WTC11 (cell line): Measurements from ENCODE around the gene ARHGAP8. TPM values are rescaled to one million over a fixed set of nuclear protein-coding genes. Genes with fewer than 3 reads are reported as not detected.
A peak's percentile ranks its signal among the peaks of the same experiment; 100 is the strongest.

Experiments used
- ATAC-seq: fragments of 200-7000 bp; cut with Tn5 transposase; 2 replicates; pipeline ENCODE4 v1.10.0; 2021; ENCODE audit warnings: mild to moderate bottlenecking, moderate library complexity
- CTCF ChIA-PET: fragments of 300-600 bp; sonication (Branson Sonifier 250); formaldehyde crosslinking; loops from one replicate; lab custom pipeline; 2021; ENCODE audit warnings: antibody characterized with exemption; lab: Charles Lee
- POLR2A ChIA-PET: fragments of 350-600 bp; sonication (Branson Sonifier 250); formaldehyde crosslinking; loops from one replicate; lab custom pipeline; 2021; ENCODE audit warnings: antibody characterized with exemption; lab: Charles Lee
- DNase-seq: peaks from one replicate; pipeline ENCODE4 v3.0.0; 2021; ENCODE audit warnings: low spot score
- H3K27ac Mint-ChIP-seq: 2 replicates; pipeline ENCODE4 v1.8.0; 2021; ENCODE audit warnings: mixed read lengths
- H3K27me3 Mint-ChIP-seq: 2 replicates; pipeline ENCODE4 v1.8.0; 2021; ENCODE audit warnings: low read depth, mild to moderate bottlenecking, moderate library complexity, mixed read lengths
- H3K36me3 Mint-ChIP-seq: 2 replicates; pipeline ENCODE4 v1.8.0; 2021; ENCODE audit warnings: mixed read lengths
- H3K4me1 Mint-ChIP-seq: 2 replicates; pipeline ENCODE4 v1.8.0; 2022; ENCODE audit warnings: mixed read lengths
- H3K4me3 Mint-ChIP-seq: 2 replicates; pipeline ENCODE4 v1.8.0; 2021; ENCODE audit warnings: mild to moderate bottlenecking, moderate library complexity, mixed read lengths
- H3K9me3 Mint-ChIP-seq: 2 replicates; pipeline ENCODE4 v1.8.0; 2021; ENCODE audit warnings: mixed read lengths
- ATF1 ChIP-seq: sonication (generic); formaldehyde crosslinking; IDR thresholded peaks from 2 replicates; pipeline ENCODE4 v1.8.1; 2023; ENCODE audit warnings: mild to moderate bottlenecking, moderate library complexity, missing genetic modification reagents
- EMX1 ChIP-seq: fragments of 250-450 bp; sonication (Bioruptor Pico); IDR thresholded peaks from 2 replicates; pipeline ENCODE4 v1.8.0; 2021; ENCODE audit warnings: mild to moderate bottlenecking
- FOXP1 ChIP-seq: sonication (generic); formaldehyde crosslinking; IDR thresholded peaks from 2 replicates; pipeline ENCODE4 v1.8.0; 2022; ENCODE audit warnings: missing genetic modification reagents, mild to moderate bottlenecking, moderate library complexity, borderline replicate concordance
- HMGA2 ChIP-seq: fragments of 250-450 bp; sonication (Bioruptor Pico); IDR thresholded peaks from 2 replicates; pipeline ENCODE4 v1.4.0; 2021; ENCODE audit warnings: mild to moderate bottlenecking, moderate library complexity
- JUN ChIP-seq: sonication (generic); formaldehyde crosslinking; IDR thresholded peaks from 2 replicates; pipeline ENCODE4 v1.8.0; 2023; ENCODE audit warnings: mild to moderate bottlenecking, missing genetic modification reagents
- PRRX2 ChIP-seq: fragments of 250-450 bp; sonication (Bioruptor Pico); IDR thresholded peaks from 2 replicates; pipeline ENCODE4 v1.8.0; 2021; ENCODE audit warnings: mild to moderate bottlenecking
- RORB ChIP-seq: fragments of 250-450 bp; sonication (Bioruptor Pico); IDR thresholded peaks from 2 replicates; pipeline ENCODE4 v1.9.0; 2021; ENCODE audit warnings: mild to moderate bottlenecking
- SMAD3 ChIP-seq: sonication (generic); formaldehyde crosslinking; IDR thresholded peaks from 2 replicates; pipeline ENCODE4 v1.8.0; 2022; ENCODE audit warnings: missing genetic modification reagents, mild to moderate bottlenecking, borderline replicate concordance
- SP1 ChIP-seq: sonication (generic); formaldehyde crosslinking; conservative IDR thresholded peaks from 2 replicates; pipeline ENCODE4 v1.8.1; 2022; ENCODE audit warnings: missing genetic modification reagents
- TEAD1 ChIP-seq: sonication (generic); formaldehyde crosslinking; IDR thresholded peaks from 2 replicates; pipeline ENCODE4 v1.8.0; 2022; ENCODE audit warnings: mild to moderate bottlenecking, missing genetic modification reagents
- TEAD4 ChIP-seq: sonication (generic); formaldehyde crosslinking; IDR thresholded peaks from 2 replicates; pipeline ENCODE4 v1.8.0; 2022; ENCODE audit warnings: mild to moderate bottlenecking, missing genetic modification reagents
- ZBTB21 ChIP-seq: sonication (generic); formaldehyde crosslinking; IDR thresholded peaks from 2 replicates; pipeline ENCODE4 v1.8.1; 2023; ENCODE audit warnings: mild to moderate bottlenecking, missing genetic modification reagents, borderline replicate concordance
- ZNF671 ChIP-seq: fragments of 250-450 bp; sonication (Bioruptor Pico); IDR thresholded peaks from 2 replicates; pipeline ENCODE4 v1.8.0; 2021; ENCODE audit warnings: mild to moderate bottlenecking
- total RNA-seq: library from RNA; stranded (reverse); gene quantifications from 3 replicates; pipeline ENCODE4 v1.2.3, GENCODE V29; 2021
- TF ChIP-seq, protein P1 (sequence below): sonication (generic); formaldehyde crosslinking; IDR thresholded peaks from 2 replicates; pipeline ENCODE4 v1.8.1; 2022; ENCODE audit warnings: low read depth, mild to moderate bottlenecking, moderate library complexity, missing genetic modification reagents, borderline replicate concordance
- TF ChIP-seq, protein P2 (sequence below): sonication (generic); formaldehyde crosslinking; IDR thresholded peaks from 2 replicates; pipeline ENCODE4 v1.8.1; 2022; ENCODE audit warnings: missing genetic modification reagents, borderline replicate concordance
- TF ChIP-seq, protein P3 (sequence below): sonication (generic); formaldehyde crosslinking; IDR thresholded peaks from 2 replicates; pipeline ENCODE4 v1.8.0; 2023; ENCODE audit warnings: missing genetic modification reagents, mild to moderate bottlenecking, borderline replicate concordance
- TF ChIP-seq, protein P4 (sequence below): sonication (generic); formaldehyde crosslinking; IDR thresholded peaks from 2 replicates; pipeline ENCODE4 v1.8.0; 2022; ENCODE audit warnings: mild to moderate bottlenecking, missing genetic modification reagents
- TF ChIP-seq, protein P5 (sequence below): sonication (generic); formaldehyde crosslinking; IDR thresholded peaks from 2 replicates; pipeline ENCODE4 v1.8.1; 2022; ENCODE audit warnings: mild to moderate bottlenecking, moderate library complexity, missing genetic modification reagents
- TF ChIP-seq, protein P6 (sequence below): fragments of 250-450 bp; sonication (Bioruptor Pico); IDR thresholded peaks from 2 replicates; pipeline ENCODE4 v1.8.0; 2021; ENCODE audit warnings: mild to moderate bottlenecking
- TF ChIP-seq, protein P7 (sequence below): sonication (generic); formaldehyde crosslinking; IDR thresholded peaks from 2 replicates; pipeline ENCODE4 v1.8.1; 2022; ENCODE audit warnings: low read depth, missing genetic modification reagents, borderline replicate concordance
- TF ChIP-seq, protein P8 (sequence below): sonication (generic); formaldehyde crosslinking; IDR thresholded peaks from 2 replicates; pipeline ENCODE4 v1.8.0; 2022; ENCODE audit warnings: mild to moderate bottlenecking, missing genetic modification reagents

The ARHGAP8 gene
- total RNA-seq, 1 experiment from 2014 or later, result 61.4 TPM

DNA sequence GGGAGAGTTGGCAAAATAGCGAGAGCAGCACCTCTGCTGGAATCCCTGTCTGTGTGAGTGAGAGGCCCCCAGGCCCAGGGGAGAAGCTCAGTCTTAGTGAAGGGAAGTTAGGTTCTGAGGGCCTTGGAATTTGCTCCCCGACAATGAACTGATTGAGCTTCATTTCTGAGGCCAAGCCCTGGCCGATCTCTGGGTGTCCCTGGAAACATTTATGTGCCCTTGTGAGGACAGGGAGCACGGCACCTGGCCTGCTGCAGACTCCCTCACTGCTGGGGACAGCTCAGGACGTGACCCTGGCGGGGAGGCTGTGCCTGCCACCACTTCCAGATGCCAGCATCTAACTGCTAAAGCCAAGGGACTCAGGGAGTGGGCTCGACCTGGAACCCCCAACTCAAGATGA lies 52.0 kb downstream of the ARHGAP8 start (continued):
- no peak for TF ChIP-seq SMAD3
- no peak for TF ChIP-seq FOXP1 (CRISPR knock-in tag)

DNA sequence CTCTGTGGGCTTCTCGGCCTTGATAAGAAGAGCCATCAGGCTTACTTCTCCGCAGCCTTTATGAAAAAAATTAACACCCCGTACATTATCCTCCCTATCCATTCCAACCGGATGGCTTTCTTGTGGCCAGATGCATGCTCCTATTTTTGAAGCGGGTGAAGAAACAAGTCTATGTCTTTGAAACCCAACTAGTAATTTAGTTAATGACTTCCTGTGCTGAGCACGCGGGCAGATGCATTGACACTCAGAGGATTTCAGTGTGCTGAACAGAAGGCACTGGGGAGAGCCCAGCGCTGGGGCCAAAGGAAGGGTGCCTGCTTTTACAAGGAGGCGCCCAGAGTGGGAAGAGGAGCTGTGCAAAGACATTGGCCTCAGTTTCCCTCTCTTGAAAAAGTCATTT lies 53.3 kb downstream of the ARHGAP8 start:
- no peaks in the 10 kb centered on the region for H3K27me3 Mint-ChIP-seq
- no peaks in the 10 kb centered on the region for H3K9me3 Mint-ChIP-seq
- peaks cover 14% of the 10 kb centered on the region for H3K36me3 Mint-ChIP-seq
- DNase-seq (no peak), ATAC-seq (no peak)
- no peak overlapping the region for H3K4me3 Mint-ChIP-seq
- ChIA-PET CTCF (no interaction called here), POLR2A (interaction anchor here (0.6 kb wide), 1 partner anchor 87 kb away, joined by 3 read pairs; no protein-coding TSS in a partner anchor)
- H3K4me1 Mint-ChIP-seq, result peaks cover 24% of the 10 kb centered on the region
- TF ChIP-seq, protein P1, sequence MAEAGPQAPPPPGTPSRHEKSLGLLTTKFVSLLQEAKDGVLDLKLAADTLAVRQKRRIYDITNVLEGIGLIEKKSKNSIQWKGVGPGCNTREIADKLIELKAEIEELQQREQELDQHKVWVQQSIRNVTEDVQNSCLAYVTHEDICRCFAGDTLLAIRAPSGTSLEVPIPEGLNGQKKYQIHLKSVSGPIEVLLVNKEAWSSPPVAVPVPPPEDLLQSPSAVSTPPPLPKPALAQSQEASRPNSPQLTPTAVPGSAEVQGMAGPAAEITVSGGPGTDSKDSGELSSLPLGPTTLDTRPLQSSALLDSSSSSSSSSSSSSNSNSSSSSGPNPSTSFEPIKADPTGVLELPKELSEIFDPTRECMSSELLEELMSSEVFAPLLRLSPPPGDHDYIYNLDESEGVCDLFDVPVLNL, result no peak
- TF ChIP-seq, protein P2, sequence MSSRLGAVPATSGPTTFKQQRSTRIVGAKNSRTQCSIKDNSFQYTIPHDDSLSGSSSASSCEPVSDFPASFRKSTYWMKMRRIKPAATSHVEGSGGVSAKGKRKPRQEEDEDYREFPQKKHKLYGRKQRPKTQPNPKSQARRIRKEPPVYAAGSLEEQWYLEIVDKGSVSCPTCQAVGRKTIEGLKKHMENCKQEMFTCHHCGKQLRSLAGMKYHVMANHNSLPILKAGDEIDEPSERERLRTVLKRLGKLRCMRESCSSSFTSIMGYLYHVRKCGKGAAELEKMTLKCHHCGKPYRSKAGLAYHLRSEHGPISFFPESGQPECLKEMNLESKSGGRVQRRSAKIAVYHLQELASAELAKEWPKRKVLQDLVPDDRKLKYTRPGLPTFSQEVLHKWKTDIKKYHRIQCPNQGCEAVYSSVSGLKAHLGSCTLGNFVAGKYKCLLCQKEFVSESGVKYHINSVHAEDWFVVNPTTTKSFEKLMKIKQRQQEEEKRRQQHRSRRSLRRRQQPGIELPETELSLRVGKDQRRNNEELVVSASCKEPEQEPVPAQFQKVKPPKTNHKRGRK, result no peak
- no peak for TF ChIP-seq TEAD4 (CRISPR knock-in tag)
- no peak for TF ChIP-seq SP1 (CRISPR knock-in tag)
- no peak for TF ChIP-seq ZBTB21 (CRISPR knock-in tag)
- TF ChIP-seq HMGA2 (CRISPR knock-in tag), result no peak
- TF ChIP-seq ATF1 (CRISPR knock-in tag), result no peak
- no peak for TF ChIP-seq PRRX2 (CRISPR knock-in tag)
- TF ChIP-seq EMX1, result no peak
- TF ChIP-seq, protein P3, sequence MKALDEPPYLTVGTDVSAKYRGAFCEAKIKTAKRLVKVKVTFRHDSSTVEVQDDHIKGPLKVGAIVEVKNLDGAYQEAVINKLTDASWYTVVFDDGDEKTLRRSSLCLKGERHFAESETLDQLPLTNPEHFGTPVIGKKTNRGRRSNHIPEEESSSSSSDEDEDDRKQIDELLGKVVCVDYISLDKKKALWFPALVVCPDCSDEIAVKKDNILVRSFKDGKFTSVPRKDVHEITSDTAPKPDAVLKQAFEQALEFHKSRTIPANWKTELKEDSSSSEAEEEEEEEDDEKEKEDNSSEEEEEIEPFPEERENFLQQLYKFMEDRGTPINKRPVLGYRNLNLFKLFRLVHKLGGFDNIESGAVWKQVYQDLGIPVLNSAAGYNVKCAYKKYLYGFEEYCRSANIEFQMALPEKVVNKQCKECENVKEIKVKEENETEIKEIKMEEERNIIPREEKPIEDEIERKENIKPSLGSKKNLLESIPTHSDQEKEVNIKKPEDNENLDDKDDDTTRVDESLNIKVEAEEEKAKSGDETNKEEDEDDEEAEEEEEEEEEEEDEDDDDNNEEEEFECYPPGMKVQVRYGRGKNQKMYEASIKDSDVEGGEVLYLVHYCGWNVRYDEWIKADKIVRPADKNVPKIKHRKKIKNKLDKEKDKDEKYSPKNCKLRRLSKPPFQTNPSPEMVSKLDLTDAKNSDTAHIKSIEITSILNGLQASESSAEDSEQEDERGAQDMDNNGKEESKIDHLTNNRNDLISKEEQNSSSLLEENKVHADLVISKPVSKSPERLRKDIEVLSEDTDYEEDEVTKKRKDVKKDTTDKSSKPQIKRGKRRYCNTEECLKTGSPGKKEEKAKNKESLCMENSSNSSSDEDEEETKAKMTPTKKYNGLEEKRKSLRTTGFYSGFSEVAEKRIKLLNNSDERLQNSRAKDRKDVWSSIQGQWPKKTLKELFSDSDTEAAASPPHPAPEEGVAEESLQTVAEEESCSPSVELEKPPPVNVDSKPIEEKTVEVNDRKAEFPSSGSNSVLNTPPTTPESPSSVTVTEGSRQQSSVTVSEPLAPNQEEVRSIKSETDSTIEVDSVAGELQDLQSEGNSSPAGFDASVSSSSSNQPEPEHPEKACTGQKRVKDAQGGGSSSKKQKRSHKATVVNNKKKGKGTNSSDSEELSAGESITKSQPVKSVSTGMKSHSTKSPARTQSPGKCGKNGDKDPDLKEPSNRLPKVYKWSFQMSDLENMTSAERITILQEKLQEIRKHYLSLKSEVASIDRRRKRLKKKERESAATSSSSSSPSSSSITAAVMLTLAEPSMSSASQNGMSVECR (CRISPR knock-in tag), result no peak
- TF ChIP-seq, all 79 proteins: peak for 0
- no peak overlapping the region for H3K27ac Mint-ChIP-seq

DNA sequence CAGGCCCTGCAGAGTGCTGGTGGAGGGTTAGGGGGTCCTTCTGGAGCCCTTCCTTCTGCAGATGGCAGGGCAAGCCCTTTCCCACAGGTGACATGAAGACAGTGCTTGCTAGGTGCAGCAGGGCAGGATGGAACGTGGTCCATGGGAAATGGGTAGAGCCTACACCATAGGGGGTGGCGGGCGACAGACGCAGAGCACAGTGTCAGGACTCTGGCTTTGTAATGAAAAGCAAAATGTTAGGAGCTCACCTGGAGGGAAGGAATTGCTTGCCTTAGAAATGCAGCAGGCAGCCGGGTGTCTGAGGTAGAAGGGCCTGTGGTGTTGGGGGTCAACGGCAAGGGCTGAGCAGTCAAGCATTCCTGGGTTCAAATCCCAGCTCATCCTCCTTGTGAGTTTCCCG lies 54.9 kb downstream of the ARHGAP8 start:
- peaks cover 5% of the 10 kb centered on the region for H3K9me3 Mint-ChIP-seq
- peak; percentile 83 for ATAC-seq
- H3K27me3 Mint-ChIP-seq, result no peaks in the 10 kb centered on the region
- ChIA-PET CTCF (interaction anchor here (0.6 to 1.6 kb wide), 12 partner anchors 10 to 201 kb away, joined by 3 to 13 read pairs (median 4); no protein-coding TSS in a partner anchor), POLR2A (no interaction called here)
- H3K4me3 Mint-ChIP-seq, result 0 out of 2 replicates have a peak overlapping the region, but pooled peaks have one; percentile 18
- peak overlapping the region; percentile 78 for H3K27ac Mint-ChIP-seq
- peaks cover 27% of the 10 kb centered on the region for H3K36me3 Mint-ChIP-seq
- H3K4me1 Mint-ChIP-seq, result peaks cover 24% of the 10 kb centered on the region
- DNase-seq, result peak; percentile 45
- TF ChIP-seq, protein P4, sequence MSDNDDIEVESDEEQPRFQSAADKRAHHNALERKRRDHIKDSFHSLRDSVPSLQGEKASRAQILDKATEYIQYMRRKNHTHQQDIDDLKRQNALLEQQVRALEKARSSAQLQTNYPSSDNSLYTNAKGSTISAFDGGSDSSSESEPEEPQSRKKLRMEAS (CRISPR knock-in tag), result 0 out of 2 replicates have a peak, but pooled peaks have one; percentile 41
- TF ChIP-seq, protein P5, sequence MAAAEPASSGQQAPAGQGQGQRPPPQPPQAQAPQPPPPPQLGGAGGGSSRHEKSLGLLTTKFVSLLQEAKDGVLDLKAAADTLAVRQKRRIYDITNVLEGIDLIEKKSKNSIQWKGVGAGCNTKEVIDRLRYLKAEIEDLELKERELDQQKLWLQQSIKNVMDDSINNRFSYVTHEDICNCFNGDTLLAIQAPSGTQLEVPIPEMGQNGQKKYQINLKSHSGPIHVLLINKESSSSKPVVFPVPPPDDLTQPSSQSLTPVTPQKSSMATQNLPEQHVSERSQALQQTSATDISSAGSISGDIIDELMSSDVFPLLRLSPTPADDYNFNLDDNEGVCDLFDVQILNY (CRISPR knock-in tag), result no peak
- TF ChIP-seq ZNF671 (no peak), JUN (CRISPR knock-in tag) (no peak), RORB (CRISPR knock-in tag) (no peak), HMGA2 (CRISPR knock-in tag) (no peak), ATF1 (CRISPR knock-in tag) (no peak), TEAD1 (CRISPR knock-in tag) (peak; percentile 59; the same call in 1 of the 2 replicates)
- TF ChIP-seq, protein P6, sequence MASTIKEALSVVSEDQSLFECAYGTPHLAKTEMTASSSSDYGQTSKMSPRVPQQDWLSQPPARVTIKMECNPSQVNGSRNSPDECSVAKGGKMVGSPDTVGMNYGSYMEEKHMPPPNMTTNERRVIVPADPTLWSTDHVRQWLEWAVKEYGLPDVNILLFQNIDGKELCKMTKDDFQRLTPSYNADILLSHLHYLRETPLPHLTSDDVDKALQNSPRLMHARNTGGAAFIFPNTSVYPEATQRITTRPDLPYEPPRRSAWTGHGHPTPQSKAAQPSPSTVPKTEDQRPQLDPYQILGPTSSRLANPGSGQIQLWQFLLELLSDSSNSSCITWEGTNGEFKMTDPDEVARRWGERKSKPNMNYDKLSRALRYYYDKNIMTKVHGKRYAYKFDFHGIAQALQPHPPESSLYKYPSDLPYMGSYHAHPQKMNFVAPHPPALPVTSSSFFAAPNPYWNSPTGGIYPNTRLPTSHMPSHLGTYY (CRISPR knock-in tag), result no peak
- TF ChIP-seq, protein P7, sequence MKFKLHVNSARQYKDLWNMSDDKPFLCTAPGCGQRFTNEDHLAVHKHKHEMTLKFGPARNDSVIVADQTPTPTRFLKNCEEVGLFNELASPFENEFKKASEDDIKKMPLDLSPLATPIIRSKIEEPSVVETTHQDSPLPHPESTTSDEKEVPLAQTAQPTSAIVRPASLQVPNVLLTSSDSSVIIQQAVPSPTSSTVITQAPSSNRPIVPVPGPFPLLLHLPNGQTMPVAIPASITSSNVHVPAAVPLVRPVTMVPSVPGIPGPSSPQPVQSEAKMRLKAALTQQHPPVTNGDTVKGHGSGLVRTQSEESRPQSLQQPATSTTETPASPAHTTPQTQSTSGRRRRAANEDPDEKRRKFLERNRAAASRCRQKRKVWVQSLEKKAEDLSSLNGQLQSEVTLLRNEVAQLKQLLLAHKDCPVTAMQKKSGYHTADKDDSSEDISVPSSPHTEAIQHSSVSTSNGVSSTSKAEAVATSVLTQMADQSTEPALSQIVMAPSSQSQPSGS (CRISPR knock-in tag), result no peak
- TF ChIP-seq, protein P8, sequence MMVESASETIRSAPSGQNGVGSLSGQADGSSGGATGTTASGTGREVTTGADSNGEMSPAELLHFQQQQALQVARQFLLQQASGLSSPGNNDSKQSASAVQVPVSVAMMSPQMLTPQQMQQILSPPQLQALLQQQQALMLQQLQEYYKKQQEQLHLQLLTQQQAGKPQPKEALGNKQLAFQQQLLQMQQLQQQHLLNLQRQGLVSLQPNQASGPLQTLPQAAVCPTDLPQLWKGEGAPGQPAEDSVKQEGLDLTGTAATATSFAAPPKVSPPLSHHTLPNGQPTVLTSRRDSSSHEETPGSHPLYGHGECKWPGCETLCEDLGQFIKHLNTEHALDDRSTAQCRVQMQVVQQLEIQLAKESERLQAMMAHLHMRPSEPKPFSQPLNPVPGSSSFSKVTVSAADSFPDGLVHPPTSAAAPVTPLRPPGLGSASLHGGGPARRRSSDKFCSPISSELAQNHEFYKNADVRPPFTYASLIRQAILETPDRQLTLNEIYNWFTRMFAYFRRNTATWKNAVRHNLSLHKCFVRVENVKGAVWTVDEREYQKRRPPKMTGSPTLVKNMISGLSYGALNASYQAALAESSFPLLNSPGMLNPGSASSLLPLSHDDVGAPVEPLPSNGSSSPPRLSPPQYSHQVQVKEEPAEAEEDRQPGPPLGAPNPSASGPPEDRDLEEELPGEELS (CRISPR knock-in tag), result 0 out of 2 replicates have a peak, but pooled peaks have one; percentile 14
